Measurements from ENCODE around the gene ARIH1. TPM values are rescaled to one million over a fixed set of nuclear protein-coding genes. Genes with fewer than 3 reads are reported as not detected.
"Not testable (repeated sequence)": the region's sequence is repeated elsewhere in the genome, so short reads cannot be mapped to it uniquely, and the experiment has no call there.

Gene ARIH1
- total and polyA plus RNA-seq, 2 experiments from 2014 or later = 30.5 to 48.6 TPM

DNA sequence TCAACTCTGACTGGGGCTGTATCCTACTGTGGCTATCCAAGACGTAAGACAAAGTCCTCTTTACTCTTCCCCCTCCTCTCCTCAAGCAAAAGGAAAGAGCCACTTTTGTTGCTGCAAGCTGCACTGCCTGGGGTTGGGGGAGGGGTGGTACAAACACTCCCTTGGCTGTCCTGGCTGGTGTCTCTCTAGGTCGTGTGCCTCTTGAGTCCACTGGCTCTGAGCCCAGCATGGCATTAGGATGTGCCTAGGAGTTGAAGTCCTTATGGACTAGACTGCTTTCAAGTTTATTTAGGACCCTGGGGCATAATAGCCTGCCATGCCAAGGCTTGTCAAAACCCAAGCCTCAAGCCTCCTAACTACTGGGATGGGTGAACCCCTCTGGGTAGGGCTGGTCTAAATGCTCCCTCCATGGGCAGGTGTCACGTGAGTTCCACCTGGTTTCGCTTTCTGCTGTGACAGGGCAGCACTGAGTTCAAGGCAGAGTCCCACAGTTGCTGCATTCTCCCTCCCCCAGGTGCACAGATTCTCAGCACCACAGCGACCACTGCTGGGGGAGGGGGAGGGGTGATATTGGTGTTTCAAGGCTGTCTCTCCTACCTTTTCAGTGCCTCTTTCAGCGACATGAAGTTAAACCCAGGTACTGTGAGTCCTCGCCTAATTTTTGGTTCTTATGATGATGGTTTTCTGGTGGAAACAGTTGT is 141.6 kb downstream of the ARIH1 start:
- not testable (repeated sequence) for H3K27me3 ChIP-seq (ENCODE audit: insufficient read depth); H3K36me3 ChIP-seq (ENCODE audit: insufficient read depth); H3K9me3 Mint-ChIP-seq; H3K36me3 Mint-ChIP-seq (ENCODE audit: low read depth); H4K20me1 ChIP-seq (replicated peaks; ENCODE audit: insufficient read depth); H3K27me3 Mint-ChIP-seq (ENCODE audit: insufficient read depth, low read depth, poor library complexity); H3K9me2 ChIP-seq (ENCODE audit: insufficient read depth); H3K79me2 ChIP-seq (replicated peaks; ENCODE audit: insufficient read depth); H3F3A ChIP-seq (replicated peaks; ENCODE audit: low read depth)
- H3K4me3 ChIP-seq = peak overlapping the region; percentile 31
- H3K4me3 Mint-ChIP-seq = peak overlapping the region; percentile 47
- peaks cover 15% of the 10 kb centered on the region for H3K4me1 ChIP-seq (ENCODE audit: insufficient read depth)
- H2AFZ ChIP-seq = peak overlapping the region; percentile 87
- peaks cover 21% of the 10 kb centered on the region for H3K4me1 Mint-ChIP-seq
- H3K4me2 ChIP-seq = peak overlapping the region; percentile 69
- peak; percentile 85 for ATAC-seq
- peak; percentile 66 for DNase-seq (ENCODE audit: low spot score)
- H3K27ac Mint-ChIP-seq = peak overlapping the region; percentile 51
- TF ChIP-seq, protein P1, sequence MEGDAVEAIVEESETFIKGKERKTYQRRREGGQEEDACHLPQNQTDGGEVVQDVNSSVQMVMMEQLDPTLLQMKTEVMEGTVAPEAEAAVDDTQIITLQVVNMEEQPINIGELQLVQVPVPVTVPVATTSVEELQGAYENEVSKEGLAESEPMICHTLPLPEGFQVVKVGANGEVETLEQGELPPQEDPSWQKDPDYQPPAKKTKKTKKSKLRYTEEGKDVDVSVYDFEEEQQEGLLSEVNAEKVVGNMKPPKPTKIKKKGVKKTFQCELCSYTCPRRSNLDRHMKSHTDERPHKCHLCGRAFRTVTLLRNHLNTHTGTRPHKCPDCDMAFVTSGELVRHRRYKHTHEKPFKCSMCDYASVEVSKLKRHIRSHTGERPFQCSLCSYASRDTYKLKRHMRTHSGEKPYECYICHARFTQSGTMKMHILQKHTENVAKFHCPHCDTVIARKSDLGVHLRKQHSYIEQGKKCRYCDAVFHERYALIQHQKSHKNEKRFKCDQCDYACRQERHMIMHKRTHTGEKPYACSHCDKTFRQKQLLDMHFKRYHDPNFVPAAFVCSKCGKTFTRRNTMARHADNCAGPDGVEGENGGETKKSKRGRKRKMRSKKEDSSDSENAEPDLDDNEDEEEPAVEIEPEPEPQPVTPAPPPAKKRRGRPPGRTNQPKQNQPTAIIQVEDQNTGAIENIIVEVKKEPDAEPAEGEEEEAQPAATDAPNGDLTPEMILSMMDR (conservative IDR thresholded peaks at IDR 0.05; ENCODE audit: low read depth in 2 of 2) = peak; percentile 32 to 65
- H3K27ac ChIP-seq (ENCODE audit: low read depth) = 0 out of 2 replicates have a peak overlapping the region, but pooled peaks have one; percentile 39

DNA sequence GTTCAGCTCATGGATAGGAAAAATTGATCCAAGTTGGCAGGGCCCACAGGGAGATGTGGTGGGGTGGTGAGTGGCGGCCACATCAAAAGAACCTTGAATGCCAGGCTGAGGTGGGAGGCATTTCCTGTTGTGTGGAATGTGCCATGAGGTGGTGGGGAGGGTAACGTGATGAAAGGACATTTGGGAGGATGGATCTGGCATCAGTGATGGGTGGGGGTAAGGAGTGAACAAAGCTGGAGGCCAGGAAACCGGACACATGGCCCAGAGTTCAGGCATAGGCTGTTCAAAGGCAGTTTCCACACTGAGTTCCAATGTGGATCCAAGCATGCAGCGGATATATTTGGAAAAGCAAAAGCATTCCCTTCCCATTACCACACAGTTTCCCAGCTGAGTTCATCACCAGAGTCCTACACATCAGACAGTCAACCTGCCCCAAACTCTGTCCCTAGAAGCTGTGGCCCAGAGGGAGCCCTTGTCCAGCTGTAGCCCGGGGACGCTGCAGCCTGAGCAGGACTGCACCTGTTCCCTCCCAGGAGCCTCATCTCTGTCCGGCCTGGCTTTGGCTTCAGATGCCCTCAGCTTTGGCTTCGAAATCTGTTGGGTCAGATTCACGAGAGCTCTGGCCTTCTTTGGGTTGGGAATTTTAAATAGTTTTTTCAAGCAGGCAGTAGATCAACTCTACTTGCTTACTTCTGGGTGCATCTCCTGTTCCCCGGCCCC is 142.5 kb downstream of the ARIH1 start:
- H3K4me2 ChIP-seq = peak overlapping the region; percentile 69
- H3K27me3 ChIP-seq (ENCODE audit: insufficient read depth) = no peaks in the 10 kb centered on the region
- no peaks in the 10 kb centered on the region for H3K9me2 ChIP-seq (ENCODE audit: insufficient read depth)
- H3F3A ChIP-seq (replicated peaks; ENCODE audit: low read depth) = no peaks in the 10 kb centered on the region
- Mint-ChIP-seq H3K9me3 (no peaks in the 10 kb centered on the region), H3K27ac (no peak overlapping the region), H3K4me1 (peaks cover 21% of the 10 kb centered on the region), H3K27me3 (ENCODE audit: insufficient read depth, low read depth, poor library complexity) (peaks cover 1% of the 10 kb centered on the region), H3K4me3 (0 out of 3 replicates have a peak overlapping the region, but pooled peaks have one; percentile 47), H3K36me3 (ENCODE audit: low read depth) (no peaks in the 10 kb centered on the region)
- peaks cover 15% of the 10 kb centered on the region for H3K4me1 ChIP-seq (ENCODE audit: insufficient read depth)
- peak; percentile 17 for DNase-seq (ENCODE audit: low spot score)
- ATAC-seq = no peak
- 0 out of 2 replicates have a peak overlapping the region, but pooled peaks have one; percentile 50 for H3K27ac ChIP-seq (ENCODE audit: low read depth)
- H4K20me1 ChIP-seq (replicated peaks; ENCODE audit: insufficient read depth) = no peaks in the 10 kb centered on the region
- no peaks in the 10 kb centered on the region for H3K36me3 ChIP-seq (ENCODE audit: insufficient read depth)
- H3K4me3 ChIP-seq = peak overlapping the region; percentile 31
- no peaks in the 10 kb centered on the region for H3K79me2 ChIP-seq (replicated peaks; ENCODE audit: insufficient read depth)
- peak overlapping the region; percentile 87; the same call in 1 of the 2 replicates for H2AFZ ChIP-seq
- TF ChIP-seq POLR2AphosphoS5 (IDR thresholded peaks at IDR 0.05; ENCODE audit: low read depth) (no peak), EZH2phosphoT487 (IDR thresholded peaks at IDR 0.05; ENCODE audit: unreplicated experiment) (no peak), EZH2 (IDR thresholded peaks at IDR 0.05; ENCODE audit: low read depth, unreplicated experiment) (no peak), STAT1 (IDR thresholded peaks at IDR 0.05; ENCODE audit: unreplicated experiment) (no peak), ZNF331 (CRISPR knock-in tag; IDR thresholded peaks at IDR 0.05; ENCODE audit: low read depth) (no peak), JUNB (IDR thresholded peaks at IDR 0.05; ENCODE audit: unreplicated experiment) (no peak), CREB1 (CRISPR knock-in tag; IDR thresholded peaks at IDR 0.05; ENCODE audit: low read depth) (no peak)
- TF ChIP-seq, protein P2, sequence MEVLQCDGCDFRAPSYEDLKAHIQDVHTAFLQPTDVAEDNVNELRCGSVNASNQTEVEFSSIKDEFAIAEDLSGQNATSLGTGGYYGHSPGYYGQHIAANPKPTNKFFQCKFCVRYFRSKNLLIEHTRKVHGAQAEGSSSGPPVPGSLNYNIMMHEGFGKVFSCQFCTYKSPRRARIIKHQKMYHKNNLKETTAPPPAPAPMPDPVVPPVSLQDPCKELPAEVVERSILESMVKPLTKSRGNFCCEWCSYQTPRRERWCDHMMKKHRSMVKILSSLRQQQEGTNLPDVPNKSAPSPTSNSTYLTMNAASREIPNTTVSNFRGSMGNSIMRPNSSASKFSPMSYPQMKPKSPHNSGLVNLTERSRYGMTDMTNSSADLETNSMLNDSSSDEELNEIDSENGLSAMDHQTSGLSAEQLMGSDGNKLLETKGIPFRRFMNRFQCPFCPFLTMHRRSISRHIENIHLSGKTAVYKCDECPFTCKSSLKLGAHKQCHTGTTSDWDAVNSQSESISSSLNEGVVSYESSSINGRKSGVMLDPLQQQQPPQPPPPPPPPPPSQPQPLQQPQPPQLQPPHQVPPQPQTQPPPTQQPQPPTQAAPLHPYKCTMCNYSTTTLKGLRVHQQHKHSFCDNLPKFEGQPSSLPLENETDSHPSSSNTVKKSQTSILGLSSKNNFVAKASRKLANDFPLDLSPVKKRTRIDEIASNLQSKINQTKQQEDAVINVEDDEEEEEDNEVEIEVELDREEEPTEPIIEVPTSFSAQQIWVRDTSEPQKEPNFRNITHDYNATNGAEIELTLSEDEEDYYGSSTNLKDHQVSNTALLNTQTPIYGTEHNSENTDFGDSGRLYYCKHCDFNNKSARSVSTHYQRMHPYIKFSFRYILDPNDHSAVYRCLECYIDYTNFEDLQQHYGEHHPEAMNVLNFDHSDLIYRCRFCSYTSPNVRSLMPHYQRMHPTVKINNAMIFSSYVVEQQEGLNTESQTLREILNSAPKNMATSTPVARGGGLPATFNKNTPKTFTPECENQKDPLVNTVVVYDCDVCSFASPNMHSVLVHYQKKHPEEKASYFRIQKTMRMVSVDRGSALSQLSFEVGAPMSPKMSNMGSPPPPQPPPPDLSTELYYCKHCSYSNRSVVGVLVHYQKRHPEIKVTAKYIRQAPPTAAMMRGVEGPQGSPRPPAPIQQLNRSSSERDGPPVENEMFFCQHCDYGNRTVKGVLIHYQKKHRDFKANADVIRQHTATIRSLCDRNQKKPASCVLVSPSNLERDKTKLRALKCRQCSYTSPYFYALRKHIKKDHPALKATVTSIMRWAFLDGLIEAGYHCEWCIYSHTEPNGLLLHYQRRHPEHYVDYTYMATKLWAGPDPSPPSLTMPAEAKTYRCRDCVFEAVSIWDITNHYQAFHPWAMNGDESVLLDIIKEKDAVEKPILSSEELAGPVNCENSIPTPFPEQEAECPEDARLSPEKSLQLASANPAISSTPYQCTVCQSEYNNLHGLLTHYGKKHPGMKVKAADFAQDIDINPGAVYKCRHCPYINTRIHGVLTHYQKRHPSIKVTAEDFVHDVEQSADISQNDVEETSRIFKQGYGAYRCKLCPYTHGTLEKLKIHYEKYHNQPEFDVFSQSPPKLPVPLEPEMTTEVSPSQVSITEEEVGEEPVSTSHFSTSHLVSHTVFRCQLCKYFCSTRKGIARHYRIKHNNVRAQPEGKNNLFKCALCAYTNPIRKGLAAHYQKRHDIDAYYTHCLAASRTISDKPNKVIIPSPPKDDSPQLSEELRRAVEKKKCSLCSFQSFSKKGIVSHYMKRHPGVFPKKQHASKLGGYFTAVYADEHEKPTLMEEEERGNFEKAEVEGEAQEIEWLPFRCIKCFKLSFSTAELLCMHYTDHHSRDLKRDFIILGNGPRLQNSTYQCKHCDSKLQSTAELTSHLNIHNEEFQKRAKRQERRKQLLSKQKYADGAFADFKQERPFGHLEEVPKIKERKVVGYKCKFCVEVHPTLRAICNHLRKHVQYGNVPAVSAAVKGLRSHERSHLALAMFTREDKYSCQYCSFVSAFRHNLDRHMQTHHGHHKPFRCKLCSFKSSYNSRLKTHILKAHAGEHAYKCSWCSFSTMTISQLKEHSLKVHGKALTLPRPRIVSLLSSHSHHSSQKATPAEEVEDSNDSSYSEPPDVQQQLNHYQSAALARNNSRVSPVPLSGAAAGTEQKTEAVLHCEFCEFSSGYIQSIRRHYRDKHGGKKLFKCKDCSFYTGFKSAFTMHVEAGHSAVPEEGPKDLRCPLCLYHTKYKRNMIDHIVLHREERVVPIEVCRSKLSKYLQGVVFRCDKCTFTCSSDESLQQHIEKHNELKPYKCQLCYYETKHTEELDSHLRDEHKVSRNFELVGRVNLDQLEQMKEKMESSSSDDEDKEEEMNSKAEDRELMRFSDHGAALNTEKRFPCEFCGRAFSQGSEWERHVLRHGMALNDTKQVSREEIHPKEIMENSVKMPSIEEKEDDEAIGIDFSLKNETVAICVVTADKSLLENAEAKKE (CRISPR knock-in tag; IDR thresholded peaks at IDR 0.05) = no peak
- TF ChIP-seq, protein P1 (conservative IDR thresholded peaks at IDR 0.05; ENCODE audit: low read depth in 2 of 2) = no peak
